Measurements from ENCODE around the gene CAMK2D. TPM values are rescaled to one million over a fixed set of nuclear protein-coding genes. Genes with fewer than 3 reads are reported as not detected.

CAMK2D gene
- total RNA-seq, 1 experiment from 2014 or later: 21.5 TPM

GRCh38 chr4:113593400-113594230 is 167.9 kb downstream of the CAMK2D start:
- no peaks in the 10 kb centered on the region for H3K36me3 ChIP-seq (replicated peaks; ENCODE audit: control insufficient read depth, insufficient read depth, low read length)
- H3K27me3 ChIP-seq (ENCODE audit: control insufficient read depth, insufficient read depth, low read length): no peaks in the 10 kb centered on the region
- H3K4me3 ChIP-seq (ENCODE audit: insufficient read depth, low read depth, low read length): no peak overlapping the region
- DNase-seq: no peak

DNA sequence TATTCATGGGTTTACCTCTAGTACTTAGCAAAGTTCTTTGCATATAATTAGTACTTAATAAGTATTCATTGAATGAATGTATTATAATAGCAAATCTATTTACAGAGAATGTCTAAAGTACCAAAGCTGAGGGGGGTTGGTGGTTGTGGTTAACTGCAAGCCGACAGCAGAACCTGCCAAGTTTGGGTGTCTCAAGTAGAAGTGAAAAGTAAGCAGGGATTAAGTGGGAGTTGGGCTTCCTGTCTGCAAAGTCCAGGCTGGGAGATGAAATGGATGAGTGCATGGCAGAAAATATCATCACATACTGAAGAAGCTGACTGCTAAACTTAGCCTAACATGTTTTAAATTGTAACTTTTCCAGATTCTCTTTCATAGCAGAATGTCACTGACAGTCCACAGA is 169.6 kb downstream of the CAMK2D start:
- H3K4me3 ChIP-seq (ENCODE audit: insufficient read depth, low read depth, low read length): no peak overlapping the region
- no peak for DNase-seq
- no peaks in the 10 kb centered on the region for H3K27me3 ChIP-seq (ENCODE audit: control insufficient read depth, insufficient read depth, low read length)
- no peaks in the 10 kb centered on the region for H3K36me3 ChIP-seq (replicated peaks; ENCODE audit: control insufficient read depth, insufficient read depth, low read length)

GRCh38 chr4:113588895-113589668 is 172.5 kb downstream of the CAMK2D start:
- Histone ChIP-seq H3K4me3 (ENCODE audit: insufficient read depth, low read depth, low read length) (no peak overlapping the region), H3K36me3 (replicated peaks; ENCODE audit: control insufficient read depth, insufficient read depth, low read length) (no peaks in the 10 kb centered on the region), H3K27me3 (ENCODE audit: control insufficient read depth, insufficient read depth, low read length) (no peaks in the 10 kb centered on the region)
- no peak for DNase-seq

- Histone ChIP-seq H3K36me3 (replicated peaks; ENCODE audit: control insufficient read depth, insufficient read depth, low read length) (no peaks in the 10 kb centered on the region), H3K4me3 (ENCODE audit: insufficient read depth, low read depth, low read length) (no peak overlapping the region), H3K27me3 (ENCODE audit: control insufficient read depth, insufficient read depth, low read length) (no peaks in the 10 kb centered on the region)
- no peak for DNase-seq
Observed at GRCh38 chr4:113587640-113588275, 173.8 kb downstream of the CAMK2D start.

- no peak overlapping the region for H3K4me3 ChIP-seq (ENCODE audit: insufficient read depth, low read depth, low read length)
- no peaks in the 10 kb centered on the region for H3K27me3 ChIP-seq (ENCODE audit: control insufficient read depth, insufficient read depth, low read length)
- H3K36me3 ChIP-seq (replicated peaks; ENCODE audit: control insufficient read depth, insufficient read depth, low read length): no peaks in the 10 kb centered on the region
- DNase-seq: no peak
Observed at GRCh38 chr4:113587156-113587555, 174.4 kb downstream of the CAMK2D start.

- Histone ChIP-seq H3K36me3 (replicated peaks; ENCODE audit: control insufficient read depth, insufficient read depth, low read length) (no peaks in the 10 kb centered on the region), H3K27me3 (ENCODE audit: control insufficient read depth, insufficient read depth, low read length) (no peaks in the 10 kb centered on the region), H3K4me3 (ENCODE audit: insufficient read depth, low read depth, low read length) (no peak overlapping the region)
- DNase-seq: no peak
Observed at GRCh38 chr4:113586072-113586471, 175.5 kb downstream of the CAMK2D start.

- H3K36me3 ChIP-seq (replicated peaks; ENCODE audit: control insufficient read depth, insufficient read depth, low read length): no peaks in the 10 kb centered on the region
- no peak overlapping the region for H3K4me3 ChIP-seq (ENCODE audit: insufficient read depth, low read depth, low read length)
- no peaks in the 10 kb centered on the region for H3K27me3 ChIP-seq (ENCODE audit: control insufficient read depth, insufficient read depth, low read length)
- peak; percentile 4 for DNase-seq
Observed at GRCh38 chr4:113584407-113585150, 177.0 kb downstream of the CAMK2D start.

- no peaks in the 10 kb centered on the region for H3K36me3 ChIP-seq (replicated peaks; ENCODE audit: control insufficient read depth, insufficient read depth, low read length)
- no peak for DNase-seq
- H3K4me3 ChIP-seq (ENCODE audit: insufficient read depth, low read depth, low read length): no peak overlapping the region
- H3K27me3 ChIP-seq (ENCODE audit: control insufficient read depth, insufficient read depth, low read length): no peaks in the 10 kb centered on the region
Observed at GRCh38 chr4:113582737-113583136, 178.8 kb downstream of the CAMK2D start.

DNA sequence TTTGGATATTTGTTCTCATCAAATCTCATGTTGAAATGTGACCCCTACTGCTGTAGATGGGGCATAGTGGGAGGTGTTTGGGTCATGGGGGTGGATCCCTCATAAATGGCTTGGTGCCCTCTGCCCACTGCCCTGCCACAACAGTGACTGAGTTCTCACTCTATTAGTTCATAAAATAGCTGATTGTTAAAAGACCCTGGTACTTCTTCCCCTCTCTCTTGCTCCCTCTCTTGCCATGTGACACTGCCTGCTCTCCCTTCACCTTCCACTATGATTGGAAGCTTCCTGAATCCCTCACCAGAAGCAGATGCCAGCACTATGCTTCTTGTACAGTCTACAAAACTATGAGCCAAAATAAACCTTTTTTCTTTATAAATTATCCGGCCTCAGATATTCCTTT is 182.2 kb downstream of the CAMK2D start:
- DNase-seq: no peak
- no peak overlapping the region for H3K4me3 ChIP-seq (ENCODE audit: insufficient read depth, low read depth, low read length)
- no peaks in the 10 kb centered on the region for H3K36me3 ChIP-seq (replicated peaks; ENCODE audit: control insufficient read depth, insufficient read depth, low read length)
- no peaks in the 10 kb centered on the region for H3K27me3 ChIP-seq (ENCODE audit: control insufficient read depth, insufficient read depth, low read length)

- Histone ChIP-seq H3K4me3 (ENCODE audit: insufficient read depth, low read depth, low read length) (no peak overlapping the region), H3K36me3 (replicated peaks; ENCODE audit: control insufficient read depth, insufficient read depth, low read length) (no peaks in the 10 kb centered on the region), H3K27me3 (ENCODE audit: control insufficient read depth, insufficient read depth, low read length) (no peaks in the 10 kb centered on the region)
- DNase-seq: no peak
Observed at GRCh38 chr4:113576947-113577678, 184.4 kb downstream of the CAMK2D start.

DNA sequence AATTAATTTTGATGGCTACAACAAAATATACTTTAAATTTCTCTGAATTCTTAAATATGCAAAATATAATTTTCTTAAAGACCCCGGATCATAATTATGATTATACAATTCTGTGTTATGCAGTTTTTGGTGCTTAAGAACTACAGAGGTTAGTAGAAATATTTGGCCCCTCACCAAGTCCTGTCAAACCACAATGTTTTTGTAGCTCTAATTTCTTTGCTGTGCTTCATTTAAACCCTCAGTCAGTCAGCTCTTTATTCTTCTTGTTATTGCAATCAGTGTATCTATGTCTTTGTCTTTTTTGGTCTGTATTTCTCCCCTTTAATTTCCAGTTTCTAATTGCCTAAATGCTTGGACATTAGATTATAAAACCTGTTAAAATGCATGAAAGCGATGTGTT is 186.1 kb downstream of the CAMK2D start:
- Histone ChIP-seq H3K27me3 (ENCODE audit: control insufficient read depth, insufficient read depth, low read length) (no peaks in the 10 kb centered on the region), H3K36me3 (replicated peaks; ENCODE audit: control insufficient read depth, insufficient read depth, low read length) (no peaks in the 10 kb centered on the region), H3K4me3 (ENCODE audit: insufficient read depth, low read depth, low read length) (no peak overlapping the region)
- no peak for DNase-seq

- DNase-seq: no peak
- Histone ChIP-seq H3K36me3 (replicated peaks; ENCODE audit: control insufficient read depth, insufficient read depth, low read length) (no peaks in the 10 kb centered on the region), H3K4me3 (ENCODE audit: insufficient read depth, low read depth, low read length) (no peak overlapping the region), H3K27me3 (ENCODE audit: control insufficient read depth, insufficient read depth, low read length) (no peaks in the 10 kb centered on the region)
Observed at GRCh38 chr4:113574636-113575103, 186.9 kb downstream of the CAMK2D start.

DNA sequence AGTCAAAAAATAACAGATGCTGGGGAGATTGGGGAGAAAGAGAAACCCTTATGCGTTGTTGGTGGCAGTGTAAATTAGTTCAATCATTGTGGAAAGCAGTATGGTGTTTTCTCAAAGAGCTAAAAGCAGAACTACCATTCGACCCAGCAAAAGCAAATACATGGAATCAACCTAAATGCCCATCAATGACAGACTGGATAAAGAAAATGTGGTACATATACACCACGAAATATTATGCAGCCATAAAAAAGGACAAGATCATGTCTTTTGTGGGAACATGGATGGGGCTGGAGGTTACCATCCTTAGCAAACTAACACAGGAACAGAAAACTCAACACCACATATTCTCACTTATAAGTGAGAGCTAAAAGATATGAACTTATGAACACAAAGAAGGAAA is 188.9 kb downstream of the CAMK2D start:
- Histone ChIP-seq H3K36me3 (replicated peaks; ENCODE audit: control insufficient read depth, insufficient read depth, low read length) (no peaks in the 10 kb centered on the region), H3K27me3 (ENCODE audit: control insufficient read depth, insufficient read depth, low read length) (no peaks in the 10 kb centered on the region), H3K4me3 (ENCODE audit: insufficient read depth, low read depth, low read length) (no peak overlapping the region)
- no peak for DNase-seq
